Superior temporal gyrus (tissue), 1 donor: ENCODE results near the gene MAN1C1.

Experiments used
- DNase-seq: peaks from one replicate; pipeline ENCODE4 v3.0.0-alpha.2; 2016; ENCODE audit errors: extremely low spot score

Gene MAN1C1

DNA sequence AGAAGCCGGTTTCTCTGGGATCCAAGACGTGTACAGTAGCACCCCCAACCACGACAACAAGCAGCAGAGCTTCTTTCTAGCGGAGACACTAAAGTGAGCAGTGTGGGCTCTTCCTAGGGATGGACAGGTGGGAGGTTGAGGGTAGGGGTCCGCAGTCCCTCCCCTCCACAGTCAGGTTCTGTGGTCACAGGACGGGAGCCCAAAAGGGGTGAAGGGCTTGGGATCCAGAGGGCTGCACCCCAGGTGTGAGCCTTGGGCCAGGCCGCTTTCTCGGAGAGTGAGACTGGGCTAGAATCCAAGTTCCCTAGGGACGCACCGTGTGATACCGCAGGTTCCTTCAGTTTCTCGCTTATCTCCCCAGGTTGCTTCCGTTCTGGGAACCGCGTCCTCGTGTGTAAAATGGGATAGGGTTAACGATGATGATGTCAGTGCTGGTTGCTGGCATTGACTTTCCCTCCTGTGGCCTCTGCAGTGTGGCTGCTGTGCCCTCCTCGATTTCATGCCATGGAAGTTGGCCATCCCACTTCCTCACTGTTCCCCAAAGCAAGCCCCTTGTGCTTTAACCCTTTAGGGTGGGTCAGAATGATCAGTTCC lies 166.1 kb downstream of the MAN1C1 start:
- no peak for DNase-seq

DNA sequence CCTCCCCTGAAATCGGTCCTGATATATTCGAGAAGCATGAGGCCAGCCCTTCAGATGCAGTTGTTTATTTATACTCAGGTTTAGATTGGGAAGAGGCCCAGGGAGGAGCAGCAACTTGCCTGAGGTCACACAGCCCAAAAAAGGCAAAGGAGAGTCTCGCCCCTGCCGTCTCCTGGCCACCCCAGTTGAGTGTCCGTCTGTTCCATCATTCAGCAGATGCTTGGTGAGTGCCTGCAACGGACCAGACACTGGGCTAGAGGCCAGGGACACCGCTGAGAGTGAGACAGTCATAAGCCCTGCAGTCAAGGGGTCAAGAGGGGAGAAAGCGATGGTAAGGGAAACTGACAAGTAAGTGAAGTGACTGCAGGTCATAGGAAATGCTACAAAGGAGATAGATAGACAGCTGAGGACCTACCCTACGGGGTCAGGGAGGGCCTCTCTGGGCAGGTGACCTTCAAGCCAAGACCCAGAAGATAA lies 168.0 kb downstream of the MAN1C1 start:
- DNase-seq, result no peak

DNA sequence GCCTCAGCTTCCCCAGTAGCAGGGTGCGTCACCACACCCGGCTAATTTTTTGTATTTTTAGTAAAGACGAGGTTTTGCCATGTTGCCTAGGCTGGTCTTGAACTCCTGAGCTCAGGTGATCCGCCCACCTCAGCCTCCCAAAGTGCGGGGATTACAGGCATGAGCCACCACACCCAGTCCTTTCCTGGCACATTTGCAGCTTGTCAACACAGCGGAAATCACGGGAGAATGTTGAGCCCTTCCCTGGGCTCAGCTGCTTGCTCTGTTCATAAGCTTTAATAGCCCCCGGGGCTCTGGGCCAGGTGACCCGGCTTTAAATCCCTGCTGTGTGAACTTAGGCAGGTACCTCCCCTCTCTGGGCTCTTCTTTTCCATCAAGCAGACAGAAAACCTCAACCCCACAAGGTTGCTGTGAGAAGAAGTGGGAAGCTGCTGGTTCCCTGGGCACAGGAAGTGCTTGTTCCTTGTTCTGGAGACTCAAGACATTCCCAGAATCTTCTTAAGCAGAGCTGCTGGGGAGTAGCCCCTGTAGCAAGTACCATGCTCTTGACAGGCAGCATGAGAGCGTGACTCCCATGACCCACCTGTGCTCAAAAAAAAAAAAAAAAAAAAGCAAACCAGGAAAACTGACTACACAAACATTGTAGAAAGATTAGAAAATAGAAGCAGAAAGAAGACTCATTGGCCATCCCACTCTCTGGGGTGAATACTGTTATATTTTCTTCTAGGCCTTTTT lies 168.9 kb downstream of the MAN1C1 start:
- DNase-seq, result no peak

DNA sequence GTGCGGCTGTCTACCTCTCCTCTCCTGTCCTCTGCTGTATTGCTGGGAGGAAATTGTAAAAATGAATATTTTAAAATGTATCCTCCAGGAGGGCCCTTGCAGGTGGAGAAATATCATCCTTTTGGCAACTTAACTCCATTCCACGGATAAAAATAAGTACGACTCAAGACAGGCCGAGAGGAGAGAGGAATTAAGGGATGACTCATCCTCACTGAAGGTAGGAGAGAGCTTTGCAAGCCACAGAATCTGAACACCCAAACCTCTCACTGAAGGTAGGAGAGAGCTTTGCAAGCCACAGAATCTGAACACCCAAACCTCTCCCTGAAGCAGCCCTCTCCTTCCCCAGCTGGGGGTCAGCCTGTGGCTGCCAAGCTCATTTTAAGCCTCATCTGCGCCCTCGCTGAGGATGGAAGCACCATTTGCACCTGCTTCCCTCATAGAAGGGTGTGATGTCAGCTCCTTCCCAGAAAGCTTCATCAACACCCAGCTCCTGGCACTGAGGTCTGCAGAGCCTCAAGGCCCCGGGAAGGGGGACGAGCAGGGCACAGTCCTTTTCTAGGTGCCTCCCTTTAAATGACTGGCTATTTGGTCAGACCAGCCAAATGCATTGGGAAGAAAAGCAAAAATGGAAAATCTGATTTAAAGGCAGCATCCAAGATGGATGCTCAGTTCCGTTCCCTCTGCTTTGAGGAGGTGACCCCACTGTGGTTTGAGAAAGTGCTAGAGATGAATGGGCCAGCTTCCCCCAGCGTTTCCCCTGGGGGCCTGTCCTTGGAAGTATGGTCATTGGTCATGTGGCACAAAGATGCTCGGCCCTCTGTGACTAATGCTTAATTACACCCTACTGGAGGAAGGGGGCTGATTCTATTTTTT lies 170.5 kb downstream of the MAN1C1 start:
- DNase-seq, result peak; percentile 45

DNA sequence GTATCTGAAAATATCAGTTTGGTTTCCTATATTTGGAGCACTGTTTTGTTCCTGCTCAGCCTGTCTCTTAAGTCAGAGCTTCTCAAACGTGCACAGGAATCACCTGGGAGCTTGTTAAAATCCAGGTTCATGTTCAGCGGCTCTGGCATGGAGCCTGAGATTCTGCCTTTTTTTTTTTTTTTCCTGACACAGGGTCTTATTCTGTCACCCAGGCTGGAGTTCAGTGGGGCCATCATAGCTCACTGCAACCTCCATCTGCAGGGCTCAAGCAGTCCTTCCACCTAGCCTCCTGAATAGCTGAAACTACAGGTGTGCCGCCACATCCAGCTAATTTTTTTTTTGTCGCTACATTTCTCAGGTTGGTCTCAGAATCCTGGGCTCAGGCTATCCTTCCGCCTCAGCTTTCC lies 171.2 kb downstream of the MAN1C1 start:
- no peak for DNase-seq

DNA sequence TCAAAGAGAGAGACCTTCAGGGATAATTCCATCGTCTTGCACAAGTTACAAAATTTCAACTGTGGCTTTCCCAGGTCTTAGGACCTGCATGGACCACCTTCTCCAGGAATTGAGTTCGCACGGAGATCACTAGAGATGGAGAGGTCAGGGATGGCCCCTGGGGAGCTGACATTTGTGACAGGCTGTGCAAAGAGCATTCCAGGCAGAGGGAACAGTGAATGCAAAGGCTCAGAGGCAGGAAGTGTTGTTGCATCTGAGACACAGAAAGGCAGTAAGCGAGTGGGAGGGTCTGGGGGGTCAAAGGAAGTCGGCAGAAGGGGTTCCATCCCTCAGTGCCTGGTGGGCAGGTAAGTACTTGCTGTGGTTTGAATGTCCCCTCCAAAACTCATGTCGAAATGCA lies 173.9 kb downstream of the MAN1C1 start:
- DNase-seq, result no peak

DNA sequence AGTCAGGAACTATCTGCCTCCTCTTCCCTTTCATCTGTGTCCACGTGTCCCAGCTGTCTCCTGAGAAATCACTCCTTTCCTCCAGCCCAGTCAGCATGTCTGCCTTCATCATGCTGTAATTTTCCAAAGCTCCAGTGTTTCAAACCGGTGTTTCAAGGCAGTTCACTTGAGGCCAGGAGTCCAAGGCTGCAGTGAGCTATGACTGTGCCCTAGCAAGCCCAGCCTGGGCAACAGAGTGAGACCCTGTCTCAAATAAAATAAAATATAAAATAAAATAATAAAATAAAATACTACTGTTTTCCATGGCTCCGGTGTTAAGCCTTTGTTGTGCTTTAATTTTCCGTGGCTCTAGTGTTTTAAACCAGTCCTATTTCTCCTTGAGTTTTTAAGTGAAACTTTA lies 175.5 kb downstream of the MAN1C1 start:
- DNase-seq, result peak; percentile 30

DNA sequence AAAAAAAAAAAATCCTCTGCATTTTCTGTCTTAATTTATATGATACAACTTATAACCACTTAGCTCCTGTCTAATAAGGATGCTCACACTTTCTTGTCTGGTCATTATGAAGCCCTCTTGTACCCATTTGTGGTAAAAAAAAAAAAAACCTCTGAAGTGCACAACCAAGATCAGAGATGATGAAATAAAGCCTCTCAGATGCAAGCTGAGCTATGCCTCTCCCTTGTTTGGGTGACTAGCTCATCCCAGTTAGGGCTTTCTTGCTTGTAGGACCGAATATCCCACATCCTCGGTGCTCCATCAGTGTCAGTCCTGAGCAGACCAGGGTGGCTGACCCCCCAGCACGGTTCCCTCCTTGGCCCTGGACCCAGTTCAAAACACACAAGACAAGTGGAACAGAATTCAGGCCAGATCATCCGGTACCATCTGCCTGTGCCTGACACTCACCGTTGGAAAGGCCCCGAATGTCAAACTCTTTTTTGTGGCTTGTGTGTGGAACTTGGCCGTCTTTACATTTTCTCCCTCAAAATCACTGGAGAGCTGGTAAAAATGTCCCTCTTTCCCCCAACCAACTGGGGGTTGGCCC lies 177.1 kb downstream of the MAN1C1 start:
- no peak for DNase-seq

DNA sequence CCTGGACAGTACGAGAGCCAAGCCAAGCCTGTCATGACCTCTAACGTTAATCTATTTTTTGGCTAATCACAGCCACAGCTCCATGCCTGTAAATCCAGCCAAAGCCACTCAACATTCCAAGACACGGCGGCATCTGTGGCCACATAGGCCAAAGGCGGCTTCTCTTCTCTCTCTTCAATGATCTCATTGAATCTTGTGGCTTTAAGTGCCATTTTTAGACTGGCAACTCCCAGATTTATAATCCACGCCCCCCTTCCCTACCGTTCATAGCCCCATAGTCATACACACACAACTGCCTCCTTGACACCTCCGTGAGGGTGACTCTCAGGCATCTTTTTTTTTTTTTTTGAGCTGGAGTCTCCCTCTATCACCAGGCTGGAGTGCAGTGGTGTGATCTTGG lies 177.7 kb downstream of the MAN1C1 start:
- no peak for DNase-seq

DNA sequence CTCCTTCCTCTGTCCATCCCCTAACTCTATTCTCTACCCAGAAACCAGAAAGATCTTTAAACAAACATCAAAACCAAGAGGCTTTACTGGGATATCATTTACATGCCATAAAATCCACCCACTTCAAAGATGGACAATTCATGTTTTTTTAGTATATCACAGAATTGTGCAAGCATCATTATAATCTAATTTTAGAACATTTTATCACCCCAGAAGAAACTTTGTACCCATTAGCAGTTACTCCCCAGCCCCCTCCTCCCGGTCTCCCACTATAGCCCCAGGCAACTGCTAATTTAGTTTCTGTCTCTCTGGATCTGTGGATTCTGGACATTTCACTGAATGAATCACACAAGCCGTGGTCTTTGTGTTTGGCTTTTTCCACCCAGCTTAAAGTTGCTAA lies 178.6 kb downstream of the MAN1C1 start:
- DNase-seq, result no peak

DNA sequence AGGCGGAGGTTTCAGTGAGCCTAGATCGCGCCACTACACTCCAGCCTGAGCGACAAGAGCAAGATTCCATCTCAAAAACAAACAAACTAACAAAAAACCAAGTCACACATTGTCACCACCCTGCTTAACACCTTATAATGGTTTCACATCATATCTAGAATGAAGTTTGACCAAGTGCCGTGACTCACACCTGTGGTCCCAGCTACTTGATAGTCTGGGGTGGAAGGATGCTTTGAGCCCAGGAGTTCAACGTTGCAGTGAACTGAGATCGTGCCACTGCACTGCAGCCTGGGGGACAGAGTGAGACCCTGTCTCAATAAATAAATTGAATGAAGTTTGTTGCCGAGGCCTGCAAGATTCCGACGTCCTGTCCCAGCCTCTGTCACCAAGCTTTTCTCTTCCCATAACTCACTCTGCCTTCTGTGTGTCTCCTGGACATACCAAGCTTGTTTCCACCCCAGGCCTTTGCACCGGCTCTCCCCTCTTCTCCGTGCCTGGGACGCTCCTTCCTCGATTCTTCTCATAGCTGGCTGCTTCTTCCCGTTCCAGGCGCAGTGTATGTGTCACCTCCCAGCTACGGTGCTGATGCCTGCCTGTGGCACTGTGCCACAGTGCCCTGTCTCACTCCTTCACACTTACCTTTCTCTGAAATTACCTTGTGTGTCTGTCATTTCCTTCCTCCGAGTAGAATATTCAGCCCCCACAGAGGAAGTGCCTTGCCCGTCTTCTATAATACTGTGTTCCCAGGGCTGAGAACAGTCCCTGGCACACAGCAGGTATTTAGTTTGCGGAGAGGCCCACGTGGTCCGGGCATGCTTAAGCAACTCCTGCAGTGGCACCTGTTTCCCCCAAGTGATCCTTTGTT lies 179.6 kb downstream of the MAN1C1 start:
- DNase-seq, result no peak

DNA sequence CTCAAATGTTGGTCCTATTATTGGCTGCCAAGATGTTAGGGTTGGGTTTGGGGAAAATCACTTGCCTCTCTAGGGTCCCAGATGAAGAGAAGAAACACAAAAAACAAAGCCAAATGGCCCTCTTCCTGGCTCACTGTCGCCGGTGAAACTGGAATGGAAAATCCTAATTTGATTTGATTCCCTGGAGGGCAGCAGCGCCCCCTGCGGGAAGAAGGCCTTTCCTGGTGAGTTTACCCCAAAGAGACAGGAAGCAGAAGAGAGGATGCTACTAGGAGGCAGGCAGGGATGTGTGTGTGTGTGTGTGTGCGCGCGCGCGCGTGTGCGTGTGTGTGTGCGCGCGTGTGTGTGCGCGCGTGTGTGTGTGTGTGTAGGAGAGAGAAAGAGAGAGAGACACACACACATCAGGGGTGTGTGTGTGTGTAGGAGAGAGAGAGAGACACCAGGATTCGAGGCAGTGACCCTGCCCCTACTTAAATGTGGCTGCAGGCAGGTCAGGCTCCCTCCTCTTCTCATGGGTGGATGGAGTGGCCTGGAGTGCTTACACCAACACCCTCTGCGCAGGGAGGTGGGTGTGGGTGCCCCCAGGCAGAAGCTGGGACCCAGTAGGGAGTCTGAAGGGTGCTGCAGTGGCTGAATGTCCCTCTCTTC lies 180.3 kb downstream of the MAN1C1 start:
- peak; percentile 86 for DNase-seq

DNA sequence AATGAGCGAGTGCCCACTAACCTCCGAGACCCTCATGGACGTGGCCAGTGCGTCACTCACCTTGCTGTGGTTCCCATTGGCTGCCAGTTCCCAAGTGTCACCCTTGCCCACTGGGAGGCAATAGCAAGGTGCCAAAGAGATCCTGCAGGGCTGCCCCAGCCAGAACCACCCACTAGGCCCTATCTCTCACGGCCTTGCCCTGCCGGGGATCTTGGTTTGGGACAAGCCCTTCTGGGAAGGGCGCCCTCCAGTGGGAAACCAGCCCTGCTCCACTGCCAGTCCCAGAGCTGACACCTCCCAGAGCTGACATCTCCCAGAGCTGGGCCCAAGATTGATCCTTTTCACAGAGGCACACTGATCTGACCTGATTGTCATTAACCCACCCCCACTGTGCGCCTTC lies 181.3 kb downstream of the MAN1C1 start:
- DNase-seq, result no peak

DNA sequence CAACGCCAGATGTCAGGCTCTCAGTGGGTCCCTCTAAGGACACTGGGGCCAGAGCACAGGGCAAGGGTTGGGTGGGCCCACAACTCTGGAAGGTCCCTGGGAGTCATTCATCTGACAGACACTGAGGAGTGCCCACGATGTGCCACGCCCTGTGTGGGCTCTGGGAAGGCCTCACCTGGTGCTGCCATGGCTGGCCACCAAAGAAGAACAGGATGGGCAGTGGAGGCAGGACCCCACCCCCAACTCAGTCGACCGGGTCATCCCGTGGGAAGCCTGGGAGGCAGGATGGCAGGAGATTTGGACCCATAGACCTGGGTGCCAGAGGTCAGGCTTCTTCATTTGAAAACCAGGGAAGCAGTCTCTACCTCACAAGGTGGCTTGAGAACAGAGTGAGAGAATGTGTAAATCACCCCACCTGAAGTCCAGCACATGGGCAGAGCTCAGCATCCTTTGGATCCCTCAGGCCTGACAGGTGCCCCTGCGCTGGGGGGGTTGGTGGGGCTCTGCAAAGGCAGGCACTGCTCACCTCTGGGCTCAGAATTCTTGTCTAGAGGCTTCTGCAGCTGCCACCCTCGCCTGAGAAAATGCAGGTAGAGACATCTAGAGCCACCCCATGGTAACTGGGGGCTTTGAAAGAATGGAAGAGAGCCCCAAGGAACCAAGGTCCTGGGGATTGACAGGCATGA lies 182.2 kb downstream of the MAN1C1 start:
- DNase-seq, result no peak

DNA sequence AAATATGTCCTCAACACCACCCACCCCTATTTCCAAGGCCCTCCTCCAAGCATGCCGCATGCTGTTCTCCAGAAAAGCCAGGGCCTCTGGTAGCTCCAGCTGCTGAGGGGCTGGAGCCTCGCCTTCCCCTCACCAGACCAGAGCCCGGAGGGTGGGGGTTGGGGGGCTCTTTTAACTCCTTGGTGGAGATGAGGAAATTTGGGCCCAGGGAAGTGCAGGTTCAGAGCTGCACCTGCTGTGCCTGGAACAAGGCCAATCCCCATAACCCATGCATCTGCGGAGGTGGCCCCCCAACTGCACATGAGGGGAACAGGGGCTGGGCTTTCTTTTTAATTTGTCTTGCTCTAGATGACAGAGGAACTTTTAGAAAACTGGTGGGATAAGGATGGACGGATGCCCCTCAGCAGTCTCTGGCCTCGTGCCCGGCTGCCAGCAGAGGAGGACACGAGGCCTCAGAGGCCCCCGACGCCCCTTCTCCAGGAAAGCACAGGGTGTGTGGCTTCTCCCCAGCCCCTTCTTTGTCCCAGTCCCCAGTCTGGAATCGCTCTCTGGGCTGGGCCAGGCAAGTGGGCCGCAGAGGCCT lies 182.9 kb downstream of the MAN1C1 start:
- DNase-seq, result no peak

DNA sequence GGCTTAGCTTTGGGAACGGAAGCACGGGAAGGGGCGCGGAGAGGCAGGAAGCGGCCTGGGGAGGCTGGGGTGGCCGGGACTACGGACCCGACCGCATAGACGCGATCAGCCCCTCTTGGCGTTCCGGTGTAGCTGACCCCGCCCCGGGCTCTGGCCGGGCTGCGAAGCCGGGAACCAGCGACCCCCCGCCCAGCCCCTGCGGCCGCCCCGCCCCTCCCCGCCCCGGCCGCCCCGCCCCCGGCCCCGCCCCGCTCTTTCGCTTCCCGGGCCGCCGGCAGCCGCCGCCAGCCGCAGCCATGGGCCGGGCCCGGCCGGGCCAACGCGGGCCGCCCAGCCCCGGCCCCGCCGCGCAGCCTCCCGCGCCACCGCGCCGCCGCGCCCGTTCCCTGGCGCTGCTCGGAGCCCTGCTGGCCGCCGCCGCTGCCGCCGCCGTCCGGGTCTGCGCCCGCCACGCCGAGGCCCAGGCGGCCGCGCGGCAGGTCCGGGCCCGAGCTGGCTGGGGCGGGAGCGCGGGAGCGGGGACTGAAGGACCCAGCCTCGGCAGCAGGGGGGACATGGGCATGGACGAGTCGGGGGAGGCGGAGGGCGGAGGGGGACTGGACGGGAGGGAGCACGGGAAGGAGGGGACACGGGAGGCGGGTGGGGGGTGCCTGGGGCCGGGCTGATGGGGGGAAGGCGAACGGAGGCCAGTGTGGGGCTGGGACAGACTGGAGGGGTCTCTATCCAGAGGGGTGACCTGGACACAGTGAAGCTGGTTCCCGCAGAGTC lies 183.5 kb downstream of the MAN1C1 start, which contains the start of gene SELENON:
TSS of gene SELENON (plus strand) at position 259 of the 768 bp plus-strand sequence. CDS start at position 297, 38 bp downstream.
- peak; percentile 20 for DNase-seq

DNA sequence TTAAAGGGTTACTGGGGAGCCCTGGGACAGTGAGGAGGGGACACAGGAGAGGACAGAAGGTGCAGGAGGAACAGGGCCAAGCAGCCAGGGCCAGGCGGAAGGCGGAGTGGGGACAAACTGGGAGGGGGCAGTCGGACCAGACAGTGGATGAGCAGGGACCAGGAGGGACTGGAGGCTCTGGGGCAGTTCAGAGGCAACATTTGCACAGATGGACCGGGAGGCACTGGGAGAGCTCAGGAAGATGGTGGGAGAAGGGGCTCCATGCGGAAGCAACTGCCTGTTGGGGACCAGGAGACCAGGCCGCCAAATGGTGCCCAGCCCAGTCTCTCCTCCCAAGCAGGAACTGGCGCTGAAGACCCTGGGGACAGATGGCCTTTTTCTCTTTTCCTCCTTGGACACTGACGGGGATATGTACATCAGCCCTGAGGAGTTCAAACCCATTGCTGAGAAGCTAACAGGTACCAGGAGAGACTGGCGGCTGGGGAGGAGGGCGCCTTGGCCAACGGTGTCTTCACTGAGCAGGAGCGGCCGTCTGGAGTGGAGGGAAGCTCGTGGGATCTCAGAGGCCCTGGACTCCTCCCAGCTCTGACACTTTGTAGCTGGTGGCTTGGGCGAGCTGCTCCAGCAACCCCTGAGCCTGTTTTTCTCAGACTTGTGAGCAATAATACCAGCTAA lies 184.2 kb downstream of the MAN1C1 start:
- DNase-seq, result no peak

DNA sequence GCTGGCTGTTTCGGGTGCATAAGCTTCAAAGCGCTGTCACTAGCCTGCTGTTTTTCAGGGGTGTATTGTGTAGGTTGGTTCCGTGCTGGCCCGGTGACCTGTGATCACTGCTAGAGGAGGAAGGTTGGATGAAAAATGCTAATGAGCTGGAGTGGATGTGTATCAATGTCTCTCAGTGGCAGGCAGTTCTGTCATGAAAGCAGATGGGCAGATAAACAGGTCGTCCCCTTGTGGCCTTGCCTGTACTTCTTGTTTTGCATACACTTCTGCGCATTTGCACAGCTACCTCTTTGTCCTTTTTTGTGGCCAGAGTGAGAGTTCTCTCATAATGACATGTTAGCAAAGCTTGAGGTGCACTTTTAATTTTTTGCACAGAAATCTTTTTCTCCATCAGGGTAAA lies 186.3 kb downstream of the MAN1C1 start:
- DNase-seq, result no peak
